Measurements from ENCODE around the gene SUGP2.

The SUGP2 gene

DNA sequence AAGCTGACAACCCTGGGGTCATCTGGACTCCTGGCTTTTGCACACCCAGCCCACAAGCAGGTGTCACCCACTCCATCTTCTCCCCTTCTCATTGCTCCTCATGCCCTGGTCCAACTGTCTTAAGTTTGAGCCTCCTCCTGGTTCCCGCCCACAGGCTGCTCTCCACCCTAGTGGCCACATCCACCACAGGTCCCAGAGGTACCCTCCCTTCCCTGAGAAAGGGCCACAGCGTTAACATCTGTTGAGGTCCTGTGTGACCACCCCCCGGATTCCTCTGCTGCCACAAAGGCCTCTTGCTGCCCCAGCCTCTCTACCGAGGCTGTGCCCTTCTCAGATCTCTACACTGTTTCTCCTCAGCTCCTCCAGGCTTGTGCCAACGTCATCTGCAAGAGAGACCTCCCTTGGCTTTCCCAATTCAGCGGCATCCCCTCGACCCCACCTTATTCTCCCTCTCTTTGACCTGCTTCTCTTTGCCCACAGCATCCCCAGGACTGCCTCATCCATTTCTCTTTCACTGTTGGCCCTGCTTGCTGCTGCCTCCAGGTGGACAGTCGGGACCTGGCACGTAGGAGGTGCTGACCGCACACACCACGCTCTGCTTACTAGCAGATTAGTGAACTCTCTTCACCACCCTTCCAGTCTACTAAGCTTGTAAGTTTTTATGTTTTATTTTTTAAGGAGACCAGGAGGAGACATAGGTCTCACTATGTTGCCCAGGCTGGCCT lies 33.3 kb downstream of the SUGP2 start:
- Histone ChIP-seq H3K4me2 (ENCODE audit: low read depth, low read length, poor library complexity, severe bottlenecking) (no peak overlapping the region), H3K9me2 (replicated peaks; ENCODE audit: insufficient read depth, low read length) (no peaks in the 10 kb centered on the region), H3K36me3 (ENCODE audit: low read length) (peaks cover 11% of the 10 kb centered on the region; the same call in 1 of the 2 replicates), H3K9me3 (ENCODE audit: insufficient read depth, low read length) (no peaks in the 10 kb centered on the region), H4K20me1 (ENCODE audit: low read depth, low read length) (no peaks in the 10 kb centered on the region), H3K9ac (ENCODE audit: low read length) (no peak overlapping the region), H3K27me3 (ENCODE audit: low read length) (no peaks in the 10 kb centered on the region), H3K27ac (ENCODE audit: low read depth, low read length) (no peak overlapping the region), H3K79me2 (ENCODE audit: insufficient read depth, low read length) (no peaks in the 10 kb centered on the region), H3F3A (ENCODE audit: insufficient read depth) (no peaks in the 10 kb centered on the region), H3K4me3 (ENCODE audit: insufficient read depth, low read length, poor library complexity, severe bottlenecking) (no peak overlapping the region), H2AFZ (ENCODE audit: low read depth, low read length, severe bottlenecking) (no peak overlapping the region)
- no peak for TF ChIP-seq EZH2phosphoT487 (conservative IDR thresholded peaks at IDR 0.05; ENCODE audit: low read length)
- TF ChIP-seq, protein P1, sequence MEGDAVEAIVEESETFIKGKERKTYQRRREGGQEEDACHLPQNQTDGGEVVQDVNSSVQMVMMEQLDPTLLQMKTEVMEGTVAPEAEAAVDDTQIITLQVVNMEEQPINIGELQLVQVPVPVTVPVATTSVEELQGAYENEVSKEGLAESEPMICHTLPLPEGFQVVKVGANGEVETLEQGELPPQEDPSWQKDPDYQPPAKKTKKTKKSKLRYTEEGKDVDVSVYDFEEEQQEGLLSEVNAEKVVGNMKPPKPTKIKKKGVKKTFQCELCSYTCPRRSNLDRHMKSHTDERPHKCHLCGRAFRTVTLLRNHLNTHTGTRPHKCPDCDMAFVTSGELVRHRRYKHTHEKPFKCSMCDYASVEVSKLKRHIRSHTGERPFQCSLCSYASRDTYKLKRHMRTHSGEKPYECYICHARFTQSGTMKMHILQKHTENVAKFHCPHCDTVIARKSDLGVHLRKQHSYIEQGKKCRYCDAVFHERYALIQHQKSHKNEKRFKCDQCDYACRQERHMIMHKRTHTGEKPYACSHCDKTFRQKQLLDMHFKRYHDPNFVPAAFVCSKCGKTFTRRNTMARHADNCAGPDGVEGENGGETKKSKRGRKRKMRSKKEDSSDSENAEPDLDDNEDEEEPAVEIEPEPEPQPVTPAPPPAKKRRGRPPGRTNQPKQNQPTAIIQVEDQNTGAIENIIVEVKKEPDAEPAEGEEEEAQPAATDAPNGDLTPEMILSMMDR (IDR thresholded peaks at IDR 0.05; ENCODE audit: insufficient read depth, low read length, poor library complexity, severe bottlenecking): no peak

DNA sequence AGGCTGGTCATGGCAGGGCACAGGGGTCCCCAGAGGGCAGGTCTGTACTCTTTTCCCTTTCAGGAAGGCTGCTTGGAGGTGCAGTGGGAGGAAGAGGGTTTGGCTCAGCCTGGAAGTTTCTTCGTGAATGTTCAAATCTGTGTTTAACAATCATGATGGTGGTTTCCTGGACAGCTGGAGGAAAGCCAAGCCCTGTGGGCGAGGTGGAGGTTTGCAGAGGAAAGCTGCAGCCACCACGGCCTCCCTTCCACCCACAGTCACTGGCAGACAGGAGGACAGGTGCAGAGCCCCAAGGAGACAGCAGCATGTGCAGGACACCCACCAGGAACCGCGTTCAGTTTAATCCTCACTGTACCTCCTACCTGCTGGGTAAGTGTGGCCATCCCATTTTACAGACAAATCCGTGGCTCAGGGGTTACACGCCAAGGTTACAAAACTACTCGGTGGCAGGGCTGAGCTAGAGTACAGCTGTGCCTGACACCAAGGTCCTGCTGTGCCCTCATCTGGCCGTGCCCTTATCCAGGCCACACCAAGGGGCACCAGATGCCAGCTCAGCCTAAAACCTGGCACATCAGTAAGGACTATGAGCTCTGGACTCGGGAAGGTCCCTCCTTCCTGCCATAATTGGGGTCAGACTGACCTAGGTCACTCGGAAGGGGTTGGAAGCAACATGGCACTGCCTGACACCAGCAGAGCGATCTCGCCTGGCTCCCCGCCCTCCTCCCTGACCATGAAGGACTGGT lies 34.1 kb downstream of the SUGP2 start:
- Histone ChIP-seq H2AFZ (ENCODE audit: low read depth, low read length, severe bottlenecking) (no peak overlapping the region), H3K4me2 (ENCODE audit: low read depth, low read length, poor library complexity, severe bottlenecking) (no peak overlapping the region), H3K9ac (ENCODE audit: low read length) (no peak overlapping the region), H3K27me3 (ENCODE audit: low read length) (no peaks in the 10 kb centered on the region), H4K20me1 (ENCODE audit: low read depth, low read length) (no peaks in the 10 kb centered on the region), H3K36me3 (ENCODE audit: low read length) (peaks cover 12% of the 10 kb centered on the region; the same call in 1 of the 2 replicates), H3K27ac (ENCODE audit: low read depth, low read length) (no peak overlapping the region), H3F3A (ENCODE audit: insufficient read depth) (no peaks in the 10 kb centered on the region), H3K9me3 (ENCODE audit: insufficient read depth, low read length) (no peaks in the 10 kb centered on the region), H3K79me2 (ENCODE audit: insufficient read depth, low read length) (no peaks in the 10 kb centered on the region), H3K4me3 (ENCODE audit: insufficient read depth, low read length, poor library complexity, severe bottlenecking) (no peak overlapping the region), H3K9me2 (replicated peaks; ENCODE audit: insufficient read depth, low read length) (no peaks in the 10 kb centered on the region)
- TF ChIP-seq, protein P1 (IDR thresholded peaks at IDR 0.05; ENCODE audit: insufficient read depth, low read length, poor library complexity, severe bottlenecking): no peak
- no peak for TF ChIP-seq EZH2phosphoT487 (conservative IDR thresholded peaks at IDR 0.05; ENCODE audit: low read length)

DNA sequence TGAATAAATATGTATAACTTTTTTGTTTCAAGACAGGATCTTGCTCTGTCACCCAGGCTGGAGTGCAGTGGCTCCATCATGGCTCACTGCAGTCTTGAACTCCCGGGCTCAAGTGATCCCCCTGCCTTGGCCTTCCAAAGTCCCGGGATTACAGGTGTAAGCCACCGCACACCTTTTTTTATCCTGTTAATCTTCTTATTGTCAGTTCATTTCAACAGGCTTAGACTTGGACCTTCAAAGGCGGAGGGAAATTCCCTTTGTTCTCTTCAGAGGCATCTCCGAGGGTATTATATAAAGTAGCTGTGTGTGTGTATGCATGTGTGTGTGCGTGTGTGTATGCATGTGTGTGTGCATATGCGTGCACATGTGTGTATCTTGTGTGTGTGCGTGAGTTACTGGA lies 35.0 kb downstream of the SUGP2 start:
- no peak overlapping the region for H3K9ac ChIP-seq (ENCODE audit: low read length)
- TF ChIP-seq, protein P1 (IDR thresholded peaks at IDR 0.05; ENCODE audit: insufficient read depth, low read length, poor library complexity, severe bottlenecking): no peak
- TF ChIP-seq EZH2phosphoT487 (conservative IDR thresholded peaks at IDR 0.05; ENCODE audit: low read length): no peak
- no peak overlapping the region for H2AFZ ChIP-seq (ENCODE audit: low read depth, low read length, severe bottlenecking)
- no peak overlapping the region for H3K27ac ChIP-seq (ENCODE audit: low read depth, low read length)
- H3K79me2 ChIP-seq (ENCODE audit: insufficient read depth, low read length): no peaks in the 10 kb centered on the region
- no peaks in the 10 kb centered on the region for H3K9me3 ChIP-seq (ENCODE audit: insufficient read depth, low read length)
- H4K20me1 ChIP-seq (ENCODE audit: low read depth, low read length): no peaks in the 10 kb centered on the region
- no peaks in the 10 kb centered on the region for H3F3A ChIP-seq (ENCODE audit: insufficient read depth)
- H3K4me2 ChIP-seq (ENCODE audit: low read depth, low read length, poor library complexity, severe bottlenecking): no peak overlapping the region
- H3K4me3 ChIP-seq (ENCODE audit: insufficient read depth, low read length, poor library complexity, severe bottlenecking): no peak overlapping the region
- no peaks in the 10 kb centered on the region for H3K9me2 ChIP-seq (replicated peaks; ENCODE audit: insufficient read depth, low read length)
- 0 out of 2 replicates have a peak, but pooled peaks cover 10% of the 10 kb centered on the region for H3K36me3 ChIP-seq (ENCODE audit: low read length)
- no peaks in the 10 kb centered on the region for H3K27me3 ChIP-seq (ENCODE audit: low read length)

Measured in SU-DHL-6 (cell line).